ENCODE measurements around the gene FEM1C. TPM values are rescaled to one million over a fixed set of nuclear protein-coding genes. Genes with fewer than 3 reads are reported as not detected.
"Not testable (repeated sequence)": the region's sequence is repeated elsewhere in the genome, so short reads cannot be mapped to it uniquely, and the experiment has no call there.

Gene FEM1C
- total RNA-seq, 1 donor from 2014 or later: 49.9 TPM

- DNase-seq: no peak
These were observed 24.4 kb downstream of the FEM1C start for GRCh38 chr5:115520191-115520590.

- no peak for DNase-seq
These were observed 28.2 kb downstream of the FEM1C start for GRCh38 chr5:115516372-115516771.

GRCh38 chr5:115514220-115514619, 30.4 kb downstream of the FEM1C start:
- peak; percentile 34 for DNase-seq

GRCh38 chr5:115511632-115512031, 32.9 kb downstream of the FEM1C start:
- DNase-seq: no peak

- DNase-seq: no peak
These were observed 34.4 kb downstream of the FEM1C start for GRCh38 chr5:115510145-115510645.

- no peak for DNase-seq
These were observed 35.0 kb downstream of the FEM1C start for GRCh38 chr5:115509547-115509946.

- DNase-seq: peak; percentile 50
These were observed 36.9 kb downstream of the FEM1C start for GRCh38 chr5:115507681-115508080.

- DNase-seq: no peak
These were observed 41.2 kb downstream of the FEM1C start for GRCh38 chr5:115503420-115503819.

GRCh38 chr5:115501464-115502210, 42.9 kb downstream of the FEM1C start:
- peak; percentile 21 for DNase-seq

- DNase-seq: no peak
These were observed 44.4 kb downstream of the FEM1C start for GRCh38 chr5:115500225-115500624.

- no peak for DNase-seq
These were observed 47.5 kb downstream of the FEM1C start for GRCh38 chr5:115496936-115497576.

GRCh38 chr5:115494570-115495289, 49.8 kb downstream of the FEM1C start:
- DNase-seq: no peak

- peak; percentile 49 for DNase-seq
These were observed 54.0 kb downstream of the FEM1C start for GRCh38 chr5:115490596-115490995.

- DNase-seq: peak; percentile 37
These were observed 54.8 kb downstream of the FEM1C start for GRCh38 chr5:115489733-115490132.

GRCh38 chr5:115487756-115488155, 56.8 kb downstream of the FEM1C start:
- DNase-seq: no peak

GRCh38 chr5:115487168-115487567, 57.4 kb downstream of the FEM1C start:
- no peak for DNase-seq

GRCh38 chr5:115486728-115487127, 57.8 kb downstream of the FEM1C start:
- DNase-seq: no peak

GRCh38 chr5:115484368-115484767, 60.2 kb downstream of the FEM1C start:
- no peak for DNase-seq

- no peak for DNase-seq
These were observed 63.7 kb downstream of the FEM1C start for GRCh38 chr5:115480900-115481299.

GRCh38 chr5:115480271-115480670, 64.3 kb downstream of the FEM1C start:
- no peak for DNase-seq

- not testable (repeated sequence) for DNase-seq
These were observed 65.3 kb downstream of the FEM1C start for GRCh38 chr5:115479166-115479873.

- no peak for DNase-seq
These were observed 66.3 kb downstream of the FEM1C start for GRCh38 chr5:115478281-115478680.

All from tongue (tissue), 2 donors.